Liver (tissue), 9 donors: ENCODE data around the gene SDF4. TPM values are rescaled to one million over a fixed set of nuclear protein-coding genes. Genes with fewer than 3 reads are reported as not detected.

ENCODE experiments used
- DNase-seq: peaks from one replicate; pipeline ENCODE4 v3.0.0-alpha.2; 2017; ENCODE audit warnings: low spot score
- H3K27ac ChIP-seq, 2 donors: one replicate each; pipeline ENCODE4 v1.7.0; 2013; ENCODE audit warnings: inconsistent platforms in 2 of 2, low read length in 2 of 2, control low read depth in 1 of 2, low read depth in 1 of 2, mild to moderate bottlenecking in 1 of 2
- H3K27me3 ChIP-seq, 4 donors: one replicate each; pipeline versions ENCODE4 v1.6.1 to v1.7.0; 2013; ENCODE audit warnings: low read length in 3 of 4, inconsistent platforms in 1 of 4, mild to moderate bottlenecking in 1 of 4, moderate library complexity in 1 of 4; ENCODE audit not compliant: control insufficient read depth in 4 of 4, insufficient read depth in 4 of 4
- H3K36me3 ChIP-seq, 4 donors: one replicate each; pipeline versions ENCODE4 v1.6.1 to v1.7.0; 2013; ENCODE audit warnings: low read length in 3 of 4, mild to moderate bottlenecking in 3 of 4, low read depth in 1 of 4, moderate library complexity in 1 of 4; ENCODE audit not compliant: control insufficient read depth in 4 of 4, insufficient read depth in 3 of 4
- H3K4me1 ChIP-seq, 4 donors: one replicate each; pipeline versions ENCODE4 v1.6.1 to v1.7.0; 2013; ENCODE audit warnings: low read length in 3 of 4, mild to moderate bottlenecking in 3 of 4, moderate library complexity in 1 of 4; ENCODE audit not compliant: control insufficient read depth in 4 of 4, insufficient read depth in 4 of 4
- H3K4me3 ChIP-seq, 3 donors: one replicate each; pipeline versions ENCODE4 v1.6.1 to v1.7.0; 2013; ENCODE audit warnings: low read length in 3 of 3, control low read depth in 1 of 3, low read depth in 1 of 3, mild to moderate bottlenecking in 1 of 3
- H3K9ac ChIP-seq, 2 donors: one replicate each; pipeline ENCODE4 v1.7.0; 2013; ENCODE audit warnings: low read length in 2 of 2, mild to moderate bottlenecking in 2 of 2, moderate library complexity in 2 of 2, control low read depth in 1 of 2, low read depth in 1 of 2
- H3K9me3 ChIP-seq, 4 donors: one replicate each; pipeline versions ENCODE4 v1.6.1 to v1.7.0; 2013; ENCODE audit warnings: low read length in 3 of 4; ENCODE audit not compliant: control insufficient read depth in 4 of 4
- ATF3 ChIP-seq: IDR thresholded peaks from 2 replicates; pipeline ENCODE4 v1.6.1; 2016; ENCODE audit warnings: antibody characterized with exemption
- CTCF ChIP-seq: fragments of 150-350 bp; IDR thresholded peaks from 2 replicates; pipeline ENCODE4 v1.5.1; 2017; ENCODE audit warnings: improper control_type of control experiment, low read depth, low read length; ENCODE audit not compliant: missing input control
- EGR1 ChIP-seq, 2 donors: IDR thresholded peaks; 2 replicates each; pipeline ENCODE4 v1.6.1; 2016 to 2018; ENCODE audit warnings: antibody characterized with exemption in 2 of 2, low read depth in 2 of 2
- FOXA1 ChIP-seq: IDR thresholded peaks from 2 replicates; pipeline ENCODE4 v1.6.1; 2016; ENCODE audit warnings: antibody characterized with exemption
- FOXA2 ChIP-seq: IDR thresholded peaks from 2 replicates; pipeline ENCODE4 v1.6.1; 2016; ENCODE audit warnings: antibody characterized with exemption
- GABPA ChIP-seq, 2 donors: IDR thresholded peaks in 1 of 2; conservative IDR thresholded peaks in 1 of 2; 2 replicates each; pipeline ENCODE4 v1.6.1; 2016; ENCODE audit warnings: antibody characterized with exemption in 2 of 2, mild to moderate bottlenecking in 1 of 2, moderate library complexity in 1 of 2
- HNF4A ChIP-seq, 2 donors: conservative IDR thresholded peaks; 2 replicates each; pipeline ENCODE4 v1.6.1; 2016; ENCODE audit warnings: antibody characterized with exemption in 2 of 2, mild to moderate bottlenecking in 2 of 2
- HNF4G ChIP-seq: IDR thresholded peaks from 2 replicates; pipeline ENCODE4 v1.6.1; 2016; ENCODE audit warnings: antibody characterized with exemption
- JUND ChIP-seq, 2 donors: IDR thresholded peaks; 2 replicates each; pipeline ENCODE4 v1.6.1; 2016; ENCODE audit warnings: antibody characterized with exemption in 2 of 2
- MAX ChIP-seq: IDR thresholded peaks from 2 replicates; pipeline ENCODE4 v1.6.1; 2016; ENCODE audit warnings: antibody characterized with exemption
- NR2F2 ChIP-seq: IDR thresholded peaks from 2 replicates; pipeline ENCODE4 v1.6.1; 2016; ENCODE audit warnings: antibody characterized with exemption
- RAD21 ChIP-seq, 2 donors: IDR thresholded peaks; 2 replicates each; pipeline ENCODE4 v1.6.1; 2016; ENCODE audit warnings: antibody characterized with exemption in 2 of 2, mild to moderate bottlenecking in 2 of 2
- REST ChIP-seq: IDR thresholded peaks from 2 replicates; pipeline ENCODE4 v1.6.1; 2016; ENCODE audit warnings: antibody characterized with exemption, mild to moderate bottlenecking
- RXRA ChIP-seq, 2 donors: IDR thresholded peaks; 2 replicates each; pipeline ENCODE4 v1.6.1; 2017 to 2018; ENCODE audit warnings: antibody characterized with exemption in 2 of 2, mild to moderate bottlenecking in 1 of 2
- SP1 ChIP-seq: IDR thresholded peaks from 2 replicates; pipeline ENCODE4 v1.6.1; 2018; ENCODE audit warnings: antibody characterized with exemption, mild to moderate bottlenecking
- TAF1 ChIP-seq: conservative IDR thresholded peaks from 2 replicates; pipeline ENCODE4 v1.6.1; 2016; ENCODE audit warnings: antibody characterized with exemption, mild to moderate bottlenecking
- YY1 ChIP-seq: IDR thresholded peaks from 2 replicates; pipeline ENCODE4 v1.6.1; 2016; ENCODE audit warnings: antibody characterized with exemption, mild to moderate bottlenecking
- ZBTB33 ChIP-seq: IDR thresholded peaks from 2 replicates; pipeline ENCODE4 v1.6.1; 2016; ENCODE audit warnings: antibody characterized with exemption
- WGBS: extraction: QIAGEN DNeasy Blood & Tissue Kit; methylation state at CpG from one replicate; pipeline ENCODE4 v1.1.7; 2013; 5-methylcytosine and 5-hydroxymethylcytosine counted together
- polyA plus RNA-seq, 2 donors: library from polyadenylated mRNA; stranded (reverse) in 1 of 2; unstranded in 1 of 2; fragments of 200-250 nt in 1 of 2; fragments of >200 nt in 1 of 2; fragmentation: Nextera tagmentation in 1 of 2; extraction: Ambion mirVana in 1 of 2; gene quantifications; one replicate each; pipeline versions ENCODE4 v1.2.1 to v1.2.3, GENCODE V29; 2013 to 2015
- total RNA-seq, 2 donors: library from RNA; depleted of rRNA; stranded (reverse); fragments of >200 nt; gene quantifications; one replicate each; pipeline ENCODE4 v1.2.3, GENCODE V29; 2014
- donor health status: healthy.
- donor health status: healthy.
- donor health status: healthy.
- donor health status: healthy.
- donor health status: healthy.

Gene SDF4
- total and polyA plus RNA-seq, 4 donors: 48.7 to 180 (median 75.9) TPM

- H3K36me3 ChIP-seq: no peaks in the 10 kb centered on the region
- TF ChIP-seq HNF4A (conservative IDR thresholded peaks at IDR 0.05): no peak
- TF ChIP-seq YY1: no peak
- no peak for TF ChIP-seq RXRA (IDR thresholded peaks at IDR 0.05)
- no peak for TF ChIP-seq JUND (IDR thresholded peaks at IDR 0.05)
- no peak for TF ChIP-seq ATF3
- no peak for TF ChIP-seq FOXA1
- TF ChIP-seq REST: no peak
- no peak for TF ChIP-seq EGR1 (IDR thresholded peaks at IDR 0.05; ENCODE audit: low read depth in 2 of 2)
- no peak for TF ChIP-seq HNF4G
- no peak for TF ChIP-seq SP1
- TF ChIP-seq GABPA (IDR thresholded peaks at IDR 0.05 in 1 of 2, conservative IDR thresholded peaks at IDR 0.05 in 1 of 2): no peak
- TF ChIP-seq TAF1: no peak
- no peak for TF ChIP-seq ZBTB33
- TF ChIP-seq RAD21 (IDR thresholded peaks at IDR 0.05): no peak
- TF ChIP-seq CTCF: no peak
- TF ChIP-seq MAX: no peak
- TF ChIP-seq NR2F2: no peak
- TF ChIP-seq FOXA2: no peak
- no peak for DNase-seq
Measured at GRCh38 chr1:1191734-1192133, 40.1 kb downstream of the SDF4 start.

GRCh38 chr1:1189111-1189510 lies 42.7 kb downstream of the SDF4 start:
- WGBS: 77% methylated on average over 5 of the region's 5 CpGs
- Histone ChIP-seq H3K4me3 (no peak overlapping the region), H3K9ac (no peak overlapping the region), H3K27ac (no peak overlapping the region), H3K36me3 (no peaks in the 10 kb centered on the region), H3K4me1 (no peaks in the 10 kb centered on the region), H3K27me3 (no peaks in the 10 kb centered on the region), H3K9me3 (no peaks in the 10 kb centered on the region)
- DNase-seq: no peak
- TF ChIP-seq EGR1 (IDR thresholded peaks at IDR 0.05; ENCODE audit: low read depth in 2 of 2) (no peak), RXRA (IDR thresholded peaks at IDR 0.05) (no peak), RAD21 (IDR thresholded peaks at IDR 0.05) (no peak), FOXA1 (no peak), MAX (no peak), CTCF (no peak), ATF3 (no peak), HNF4G (no peak), SP1 (no peak), YY1 (no peak), HNF4A (conservative IDR thresholded peaks at IDR 0.05) (no peak), ZBTB33 (no peak), NR2F2 (no peak), GABPA (IDR thresholded peaks at IDR 0.05 in 1 of 2, conservative IDR thresholded peaks at IDR 0.05 in 1 of 2) (no peak), TAF1 (no peak), JUND (IDR thresholded peaks at IDR 0.05) (no peak), FOXA2 (no peak)

More at GRCh38 chr1:1191734-1192133, 40.1 kb downstream of the SDF4 start:
- H3K9ac ChIP-seq: no peak overlapping the region
- no peaks in the 10 kb centered on the region for H3K9me3 ChIP-seq
- H3K4me3 ChIP-seq: no peak overlapping the region
- no peaks in the 10 kb centered on the region for H3K4me1 ChIP-seq
- no peak overlapping the region for H3K27ac ChIP-seq
- no peaks in the 10 kb centered on the region for H3K27me3 ChIP-seq
- WGBS: 92% methylated on average over 11 of the region's 11 CpGs
